Glomerular endothelial cell (primary cell): ENCODE results near the gene CFAP206. TPM values are rescaled to one million over a fixed set of nuclear protein-coding genes. Genes with fewer than 3 reads are reported as not detected.

Experiments used
- DNase-seq: peaks from one replicate; pipeline ENCODE4 v3.0.0-alpha.2; 2011; ENCODE audit warnings: low read depth, low spot score; ENCODE audit errors: extremely low read depth
- total RNA-seq: library from RNA; depleted of rRNA; stranded (reverse); fragments of >200 nt; gene quantifications from 2 replicates; pipeline ENCODE4 v1.2.3, GENCODE V29; 2015

The CFAP206 gene, protein sequence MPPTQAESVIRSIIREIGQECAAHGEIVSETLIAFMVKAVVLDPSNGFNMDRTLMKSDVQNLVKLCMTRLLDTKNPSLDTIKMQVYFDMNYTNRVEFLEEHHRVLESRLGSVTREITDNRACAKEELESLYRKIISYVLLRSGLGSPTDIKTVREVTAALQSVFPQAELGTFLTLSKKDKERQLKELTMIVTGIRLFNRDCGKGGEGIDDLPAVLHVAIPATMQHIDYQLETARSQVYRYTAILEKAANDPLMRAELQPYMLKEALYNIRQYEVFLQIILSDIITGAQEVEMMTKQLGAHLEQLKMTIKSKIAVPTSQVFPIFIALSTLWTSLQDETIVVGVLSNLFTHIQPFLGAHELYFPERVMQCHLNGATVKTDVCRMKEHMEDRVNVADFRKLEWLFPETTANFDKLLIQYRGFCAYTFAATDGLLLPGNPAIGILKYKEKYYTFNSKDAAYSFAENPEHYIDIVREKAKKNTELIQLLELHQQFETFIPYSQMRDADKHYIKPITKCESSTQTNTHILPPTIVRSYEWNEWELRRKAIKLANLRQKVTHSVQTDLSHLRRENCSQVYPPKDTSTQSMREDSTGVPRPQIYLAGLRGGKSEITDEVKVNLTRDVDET
- 0.35 and 0.97 TPM in 2 replicates for total RNA-seq

DNA sequence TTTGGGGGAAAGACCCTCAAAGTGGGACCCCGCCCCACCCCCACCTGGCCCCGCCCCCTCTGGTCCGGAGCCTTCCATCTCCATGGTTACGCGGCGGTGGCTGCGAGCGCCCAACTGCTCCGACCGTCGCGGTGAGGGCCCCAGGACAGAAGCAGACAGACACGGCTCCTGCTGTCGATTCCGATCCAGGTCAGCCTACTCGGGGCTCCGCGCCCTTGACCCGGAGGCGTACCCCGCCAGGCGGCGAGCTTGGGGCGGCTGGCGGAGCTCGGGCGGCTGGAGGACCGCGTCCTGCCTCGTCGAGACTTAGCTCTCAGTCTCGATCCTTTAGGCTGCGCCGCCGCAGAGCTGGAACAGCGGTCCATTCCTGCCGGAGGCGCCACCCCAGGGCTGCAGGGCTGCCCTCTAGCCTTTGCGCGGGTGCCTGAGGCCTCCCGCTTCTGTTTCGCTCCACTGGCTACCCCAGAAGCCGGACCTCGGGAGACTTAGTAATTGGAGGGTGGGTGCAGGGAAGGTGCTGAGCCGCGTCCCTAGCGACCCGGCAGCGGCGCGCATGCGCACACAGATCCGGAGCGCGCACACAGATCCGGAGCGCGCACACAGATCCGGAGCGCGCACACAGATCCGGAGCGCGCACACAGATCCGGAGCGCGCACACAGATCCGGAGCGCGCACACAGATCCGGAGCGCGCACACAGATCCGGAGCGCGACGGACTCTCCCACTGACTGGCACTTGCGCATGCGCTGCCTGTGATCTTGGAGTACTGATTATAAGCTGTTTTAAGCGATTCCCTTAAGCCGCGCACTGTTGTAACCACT, at the start of gene CFAP206:
Gene CFAP206 (plus strand): TSS at position 72 of the 820 bp plus-strand sequence. CDS start 1,868 bp downstream, outside the sequence.
- DNase-seq: peak; percentile 45

DNA sequence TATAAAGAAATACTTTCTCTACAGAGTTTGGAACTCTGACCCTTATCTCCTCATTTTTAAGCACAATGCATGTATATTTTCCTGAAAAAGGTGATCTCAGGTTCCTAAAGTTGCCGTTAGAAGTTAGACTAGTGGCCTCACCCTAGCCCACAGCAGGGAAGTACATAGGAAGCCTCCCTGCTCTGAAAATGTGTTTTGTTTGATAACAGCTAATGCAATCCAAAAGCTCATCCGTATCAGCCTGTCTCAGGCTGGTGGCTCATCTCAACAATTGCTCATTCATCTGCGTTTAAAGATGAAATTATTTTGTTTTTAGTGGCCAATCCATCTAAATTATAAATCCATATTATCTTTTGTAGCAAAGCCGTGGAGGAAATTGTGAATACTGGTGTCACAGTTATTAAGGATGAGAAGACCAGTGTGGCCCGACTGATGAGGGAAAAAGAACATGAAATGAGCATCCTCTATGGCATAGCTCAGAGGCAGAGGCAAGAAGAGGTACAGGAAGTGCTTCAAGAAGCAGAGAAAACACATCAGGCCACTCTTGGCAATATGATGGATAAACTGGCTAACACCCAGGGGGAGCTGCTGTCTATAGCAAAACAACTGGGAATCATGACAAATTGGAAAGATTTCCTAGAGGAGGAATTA, 43.0 kb upstream of the CFAP206 start:
- DNase-seq: no peak

DNA sequence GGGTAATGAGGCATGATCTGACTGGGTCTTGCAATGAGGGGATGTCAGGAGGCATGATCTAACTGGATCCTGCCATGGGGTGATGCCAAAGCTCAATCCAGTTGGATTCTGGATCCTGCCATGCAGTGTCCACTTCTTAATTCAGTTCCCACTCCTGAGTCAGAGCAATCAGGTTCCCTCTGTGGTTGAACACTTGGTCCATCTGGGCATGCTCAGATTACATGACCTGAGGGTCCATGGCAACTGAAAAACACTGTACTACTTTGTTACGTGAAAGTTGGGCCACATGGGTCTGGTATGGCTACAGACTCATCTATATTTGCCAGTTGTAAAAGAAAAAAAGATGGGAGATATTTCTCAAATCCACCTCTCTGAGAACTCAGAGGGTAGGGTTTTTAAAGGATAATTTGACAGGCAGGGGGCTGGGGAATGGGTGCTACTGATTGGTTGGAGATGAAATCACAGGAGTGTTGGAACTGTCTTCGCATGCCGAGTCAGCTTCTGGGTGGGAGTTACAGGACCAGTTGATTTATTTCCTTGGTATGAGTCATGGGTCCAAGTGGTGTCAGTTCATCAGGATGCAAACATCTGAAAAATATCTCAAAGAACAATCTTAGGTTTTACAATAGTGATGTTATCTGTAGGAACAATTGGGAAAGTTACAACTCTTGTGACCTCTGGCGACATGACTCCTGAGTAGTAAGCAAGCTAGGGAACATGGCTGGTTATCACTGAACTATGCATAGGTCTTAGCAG, 41.5 kb upstream of the CFAP206 start:
- no peak for DNase-seq

DNA sequence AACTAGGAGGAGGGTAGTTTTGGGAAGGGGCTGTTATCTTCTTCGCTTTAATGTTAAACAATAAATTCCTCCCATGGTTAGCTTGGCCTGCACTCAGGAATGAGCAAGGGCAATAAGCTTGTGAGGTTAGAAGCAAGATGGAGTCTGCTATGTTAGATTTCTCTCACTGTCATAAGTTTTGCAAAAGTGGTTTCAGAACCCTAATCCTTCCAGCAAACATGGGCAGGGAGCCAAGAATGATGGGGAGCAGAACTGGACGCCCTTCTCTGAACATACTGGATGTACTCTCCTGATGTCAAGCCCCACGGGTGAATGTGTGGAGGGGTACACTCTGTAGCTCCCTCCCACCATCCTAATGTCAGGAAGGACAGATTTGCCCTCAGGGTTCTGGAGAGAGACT, 40.9 kb upstream of the CFAP206 start:
- no peak for DNase-seq

DNA sequence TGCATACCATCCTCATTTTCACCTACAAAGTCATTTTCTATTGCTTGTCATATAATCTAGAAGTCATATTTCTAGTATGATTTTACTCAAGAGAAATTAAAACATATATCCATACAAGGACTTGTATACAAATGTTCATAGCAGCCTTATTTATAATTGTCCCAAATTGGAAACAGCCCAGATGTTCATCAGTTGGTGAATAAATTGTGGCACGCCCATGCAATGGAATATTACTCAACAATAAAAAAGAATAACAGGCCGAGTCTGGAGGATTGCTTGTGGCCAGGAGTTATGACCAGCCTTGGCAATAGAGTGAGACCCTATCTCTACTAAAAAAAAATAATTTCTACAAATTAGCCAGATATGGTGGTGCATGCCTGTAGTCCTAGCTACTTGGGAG, 34.4 kb upstream of the CFAP206 start:
- no peak for DNase-seq

DNA sequence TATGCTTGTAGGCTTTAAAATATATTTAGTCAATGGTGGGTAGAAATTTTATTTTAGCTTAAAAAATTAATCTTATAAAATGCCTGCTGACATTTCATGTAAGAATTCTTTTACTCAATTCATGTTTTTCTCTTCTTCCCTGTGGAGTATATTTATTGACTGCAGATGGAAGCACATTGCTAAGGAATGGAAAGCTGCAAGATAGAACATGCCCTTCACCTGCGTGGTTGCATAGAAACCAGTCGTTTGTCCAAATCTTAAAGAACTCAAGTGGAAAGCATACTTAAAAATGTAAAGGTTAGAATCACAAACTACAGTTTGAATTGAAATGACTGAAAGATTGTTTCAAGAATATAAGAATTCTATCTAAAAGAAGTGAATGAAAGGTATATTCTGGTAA, 32.5 kb upstream of the CFAP206 start:
- no peak for DNase-seq

DNA sequence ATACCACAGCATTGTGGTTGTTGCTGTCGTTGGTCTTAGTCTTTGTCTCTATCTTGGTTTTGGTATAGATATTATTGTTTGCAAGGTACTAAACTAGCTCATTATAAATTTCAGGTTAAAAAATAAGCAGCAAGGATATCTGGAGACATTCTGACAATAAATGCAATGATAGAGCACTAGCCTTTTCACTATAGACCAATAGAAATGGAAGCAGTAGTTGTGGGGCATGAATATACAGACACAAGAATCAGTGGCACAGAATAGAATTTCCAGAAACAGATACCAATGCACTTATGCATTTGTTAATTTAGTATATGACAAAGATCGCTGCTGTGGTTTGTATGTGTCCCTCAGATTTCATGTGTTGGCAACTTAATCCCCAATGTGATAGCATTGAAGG, 31.1 kb upstream of the CFAP206 start:
- DNase-seq: no peak

DNA sequence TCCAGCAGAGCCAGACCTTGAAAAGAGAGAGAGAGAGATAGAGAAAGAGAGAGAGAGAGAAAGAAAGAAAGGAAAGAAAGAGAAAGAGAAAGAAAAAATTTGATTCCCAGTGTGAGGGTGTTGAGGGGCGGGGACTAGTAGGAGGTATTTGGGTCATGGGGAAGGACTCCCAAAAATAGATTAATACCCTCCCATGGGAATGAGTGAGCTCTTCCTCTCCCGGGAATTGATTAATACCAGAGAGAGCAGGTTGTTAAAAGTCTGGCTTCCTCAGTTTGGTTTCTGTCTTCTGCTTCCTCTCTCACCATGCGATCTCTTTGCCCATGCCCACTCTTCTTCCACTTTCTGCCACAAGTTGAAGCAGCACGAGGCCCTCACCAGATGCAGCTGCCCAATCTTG, 28.8 kb upstream of the CFAP206 start:
- no peak for DNase-seq

DNA sequence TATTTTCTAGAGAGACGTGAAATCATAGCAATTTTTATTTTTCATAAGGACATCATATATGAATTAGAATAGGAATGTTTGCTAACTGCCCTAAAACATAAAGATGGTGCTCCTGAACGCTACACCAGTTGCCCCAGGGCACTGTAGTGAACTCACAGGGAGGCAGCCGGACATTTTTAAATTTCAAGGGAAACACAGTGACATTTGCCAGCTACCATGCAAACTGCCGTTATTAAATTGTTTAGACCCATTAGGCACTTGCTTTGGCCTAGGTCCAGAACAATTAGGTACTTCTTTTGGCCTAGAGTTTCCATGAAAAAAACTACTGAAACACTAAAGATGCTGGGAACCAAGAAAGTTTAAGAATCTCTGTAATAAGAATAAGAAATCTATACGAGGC, 24.9 kb upstream of the CFAP206 start:
- no peak for DNase-seq

DNA sequence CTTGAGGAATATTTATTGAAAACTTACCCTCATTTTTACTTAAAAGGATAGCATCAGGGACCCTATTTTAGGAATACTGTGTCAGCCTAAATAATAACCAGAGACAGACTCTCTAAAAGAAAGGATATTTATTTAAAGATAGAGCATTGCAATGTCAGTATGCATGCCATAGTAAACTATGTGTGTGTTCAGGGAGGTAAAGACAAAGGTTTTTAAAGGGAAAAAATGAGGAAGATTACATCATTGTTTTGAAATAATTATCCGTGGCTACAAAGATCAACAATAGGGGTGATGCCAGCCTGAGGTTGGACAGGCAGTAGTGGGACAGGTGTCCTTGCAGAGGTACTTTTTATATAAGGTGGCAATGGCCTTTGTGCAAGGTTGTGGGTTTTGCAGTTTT, 23.7 kb upstream of the CFAP206 start:
- DNase-seq: no peak

DNA sequence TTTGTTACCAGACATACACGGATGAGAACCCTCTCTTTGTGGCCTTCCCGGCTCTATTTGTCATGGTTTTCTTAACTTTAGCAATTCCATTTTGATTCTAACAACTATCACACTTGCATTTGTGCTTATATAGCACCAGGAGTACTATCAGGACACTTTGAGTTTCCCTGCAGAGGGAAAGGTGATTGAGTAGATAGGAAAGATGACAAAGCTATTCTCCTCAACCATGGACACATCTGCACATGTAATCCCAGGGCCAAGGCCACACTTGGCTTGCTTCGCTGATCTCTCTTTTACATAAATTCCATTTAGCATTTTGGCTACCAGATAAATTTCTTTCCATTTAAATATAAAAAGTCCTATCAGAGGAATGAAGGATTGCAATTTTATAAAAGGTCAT, 23.3 kb upstream of the CFAP206 start:
- no peak for DNase-seq

DNA sequence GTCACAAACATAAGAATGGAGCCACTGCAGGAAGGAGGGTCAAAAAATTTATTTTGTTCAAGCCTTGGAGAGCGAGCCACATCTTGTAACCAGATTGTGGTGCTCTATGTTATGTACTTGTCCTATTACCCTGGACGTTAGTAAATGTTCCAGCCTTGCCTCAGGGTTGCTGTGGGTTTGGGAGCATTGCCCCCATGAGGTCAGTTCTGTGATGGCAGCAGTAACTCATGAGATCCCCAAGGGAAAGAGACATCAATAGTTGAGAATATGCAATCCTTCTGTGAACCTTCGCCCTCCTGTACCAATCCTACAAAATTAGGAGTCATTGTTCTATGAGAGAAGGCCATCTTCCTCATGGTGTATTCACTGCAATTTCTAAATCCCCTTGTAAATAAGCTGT, 16.4 kb upstream of the CFAP206 start:
- DNase-seq: peak; percentile 4

DNA sequence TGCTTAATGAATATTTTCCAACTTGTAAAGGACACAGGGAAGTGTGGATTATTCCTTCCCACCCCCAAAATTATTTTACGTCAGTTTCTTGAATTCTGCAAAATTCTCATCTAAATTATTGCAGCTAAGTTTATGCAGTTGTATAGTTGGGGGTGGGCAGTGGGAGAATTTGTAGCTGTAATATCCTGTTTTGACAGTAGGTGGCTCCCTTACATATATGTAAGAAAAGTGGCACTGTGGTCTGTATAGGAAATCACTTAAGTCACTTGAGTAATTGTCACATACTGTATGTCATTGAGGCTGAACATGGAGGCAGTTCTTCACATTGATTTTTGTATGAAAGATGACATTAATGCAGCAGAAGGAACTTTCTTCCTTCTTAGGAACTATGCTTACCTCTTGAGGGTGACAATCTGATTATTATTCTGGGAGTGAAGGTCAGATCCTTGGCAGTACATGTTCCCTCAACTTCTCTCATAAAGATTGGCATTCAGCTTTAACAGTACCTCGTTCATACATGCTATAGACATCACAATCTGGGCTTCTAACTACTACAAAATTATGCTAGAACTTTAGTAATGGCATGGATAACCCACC, 14.6 kb upstream of the CFAP206 start:
- DNase-seq: peak; percentile 56

DNA sequence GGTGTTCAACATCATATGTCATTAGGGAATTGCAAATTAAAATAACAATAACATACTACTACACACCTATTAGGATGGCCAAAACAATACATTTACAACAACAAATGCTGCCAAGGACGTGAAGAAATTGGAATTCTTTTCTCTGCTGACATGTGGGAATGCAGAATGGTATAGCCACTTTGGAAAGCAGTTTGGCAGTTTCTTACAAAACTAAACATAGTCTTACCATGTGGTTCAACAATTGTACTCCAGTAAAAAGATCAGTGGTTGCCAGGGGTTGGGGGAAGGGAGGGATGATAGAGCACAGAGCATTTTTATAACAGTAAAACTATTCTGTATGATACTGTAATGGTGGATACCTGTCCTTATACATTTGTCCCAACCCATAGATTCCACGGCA, 12.3 kb upstream of the CFAP206 start:
- DNase-seq: no peak

DNA sequence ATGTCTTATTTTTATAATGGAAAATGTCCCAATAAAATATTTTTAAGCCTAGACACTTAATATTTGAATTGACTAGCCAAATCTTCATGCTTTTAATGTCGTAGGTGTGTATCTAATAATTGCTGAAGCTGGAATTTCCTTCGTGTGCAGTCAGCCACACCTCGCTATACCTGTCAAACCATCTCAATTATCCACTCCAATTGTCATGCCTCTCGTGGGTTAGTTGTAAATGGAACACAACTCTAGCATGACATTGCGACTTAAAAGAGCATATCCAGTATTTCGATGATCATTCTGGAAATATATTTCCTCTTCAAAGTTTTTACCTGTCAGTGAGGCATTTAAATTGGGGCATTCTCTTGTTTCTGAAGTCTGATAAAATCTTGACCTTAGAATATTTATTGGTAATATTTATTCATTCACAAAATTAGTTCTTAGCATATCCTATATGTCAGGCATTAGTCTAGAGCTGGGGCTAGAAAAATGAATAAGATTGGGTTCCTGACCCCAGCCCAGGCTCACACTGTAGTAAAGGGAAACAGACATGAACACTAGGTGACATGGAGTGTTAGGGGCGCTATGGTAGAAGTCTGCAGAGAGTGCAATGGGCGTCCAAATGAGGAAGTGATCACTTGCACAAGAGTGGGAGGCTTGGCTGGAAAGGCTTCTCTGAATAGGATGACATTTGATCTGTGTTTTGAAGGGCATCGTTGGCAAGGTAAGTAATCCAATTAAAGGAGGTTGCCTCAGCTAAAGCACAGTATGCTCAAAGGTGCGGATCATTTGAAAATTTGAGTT, 11.0 kb upstream of the CFAP206 start:
- no peak for DNase-seq

DNA sequence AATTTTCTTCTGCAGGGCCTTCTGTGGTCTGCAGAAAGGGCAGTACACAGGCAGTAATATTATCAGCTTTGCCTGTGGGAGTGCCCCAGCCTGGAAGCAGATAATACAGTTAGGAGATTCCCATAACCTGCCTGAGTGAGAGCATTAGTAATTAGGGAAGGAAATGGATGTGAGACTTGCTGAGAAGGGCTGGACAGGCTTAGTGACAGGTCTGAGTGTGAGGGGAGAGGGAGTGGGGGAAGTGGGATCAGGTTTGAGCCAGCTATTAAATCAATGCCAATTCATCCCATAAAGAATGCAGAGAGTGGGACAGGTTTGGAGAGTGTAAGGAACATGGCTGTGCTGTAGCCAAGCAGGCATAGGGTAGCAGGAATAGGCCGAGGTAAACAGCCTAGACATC, 10.1 kb upstream of the CFAP206 start:
- DNase-seq: no peak

DNA sequence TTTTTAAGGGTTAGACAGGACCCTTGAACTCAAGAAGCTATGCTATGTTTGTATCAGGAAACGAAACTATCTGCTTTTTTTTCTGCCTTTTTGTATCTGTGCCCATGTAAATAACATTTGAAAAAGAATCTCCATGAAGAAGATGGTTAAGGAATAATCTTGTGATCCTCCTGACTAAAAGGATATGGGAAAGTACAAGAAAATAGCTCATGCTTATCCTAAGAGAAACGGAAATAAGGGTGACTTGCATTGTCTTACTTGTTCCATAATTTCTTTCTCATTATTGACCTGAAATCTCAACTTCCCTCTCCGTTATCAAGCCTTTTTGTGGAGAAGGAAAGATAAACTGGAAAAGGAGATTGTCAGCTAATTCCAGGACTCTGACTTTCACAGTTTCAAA, 5.9 kb upstream of the CFAP206 start:
- DNase-seq: no peak

DNA sequence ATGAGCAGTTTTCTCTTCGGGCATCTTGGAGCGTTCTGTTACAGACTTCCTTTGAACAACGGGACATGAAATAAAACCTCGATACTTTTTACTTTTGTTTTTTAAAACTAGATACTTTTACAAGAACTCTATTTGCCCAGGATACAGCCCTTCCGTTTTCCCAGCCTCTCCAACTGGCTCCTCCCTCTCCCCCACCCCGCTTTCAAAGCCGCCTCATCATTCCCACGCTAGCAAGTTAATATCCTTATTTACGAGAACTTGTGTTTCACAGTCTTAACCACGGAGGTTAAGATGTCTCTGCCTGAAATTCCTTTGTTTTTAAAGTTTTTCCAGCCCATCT, 241 bp upstream of the CFAP206 start:
- DNase-seq: peak; percentile 5

DNA sequence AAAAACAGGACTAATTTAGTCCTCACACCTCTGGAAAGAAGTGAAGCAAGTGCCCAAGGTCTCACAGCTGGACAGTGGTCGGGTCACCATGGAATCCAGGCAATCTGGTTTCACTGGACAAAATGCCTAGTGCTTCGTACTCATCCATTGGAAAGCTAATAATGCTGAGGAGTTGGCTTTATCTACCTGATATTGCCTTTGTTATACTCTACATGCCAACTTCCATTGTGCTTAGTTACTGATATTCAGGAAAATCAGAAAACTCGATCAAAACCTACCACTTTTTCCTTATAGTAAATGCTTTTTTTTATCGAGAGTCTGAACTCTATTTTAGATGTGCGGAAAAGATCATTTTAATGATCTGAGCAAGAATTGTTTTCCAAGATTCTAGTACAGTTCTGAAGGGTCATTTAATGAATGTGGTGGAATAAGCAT, 966 bp downstream of the CFAP206 start:
- DNase-seq: no peak
